ENCODE results near the gene PPY. TPM values are rescaled to one million over a fixed set of nuclear protein-coding genes. Genes with fewer than 3 reads are reported as not detected.

Gene PPY
- total RNA-seq, 2 donors from 2014 or later: 15.5 to 51.6 TPM

GRCh38 chr17:43984521-43984920 lies 42.2 kb upstream of the PPY start:
- Histone ChIP-seq H3K9me3 (no peaks in the 10 kb centered on the region), H3K4me3 (no peak overlapping the region), H3K4me1 (peaks cover 14% of the 10 kb centered on the region), H3K27me3 (peaks cover 0 to 6% of the 10 kb centered on the region in 2 donors), H3K27ac (no peak overlapping the region), H3K36me3 (replicated peaks in 1 of 2; ENCODE audit: insufficient read depth in 1 of 2, low read depth in 2 of 2) (no peaks in the 10 kb centered on the region)
- DNase-seq (no peak), ATAC-seq (no peak)
- TF ChIP-seq POLR2A (IDR thresholded peaks at IDR 0.05) (no peak), CTCF (IDR thresholded peaks at IDR 0.05) (no peak)
- intact Hi-C loops (cut with DNase I): no loop called here
- WGBS, 2 donors: 87 to 96% methylated on average over 6 to 8 of the region's 8 CpGs

- WGBS, 2 donors: 1 to 7% methylated on average over 2 to 77 of the region's 78 CpGs
- peak; percentile 67 for ATAC-seq
- H3K9me3 ChIP-seq: no peaks in the 10 kb centered on the region
- H3K27me3 ChIP-seq: peaks cover 0 to 6% of the 10 kb centered on the region in 2 donors
- no peak overlapping the region for H3K4me3 ChIP-seq
- H3K27ac ChIP-seq: no peak overlapping the region
- peaks cover 14% of the 10 kb centered on the region for H3K4me1 ChIP-seq
- intact Hi-C loops (cut with DNase I): no loop called here
- peak in 1 of 7 experiments; percentile 9 for TF ChIP-seq CTCF (IDR thresholded peaks at IDR 0.05)
- no peak for TF ChIP-seq POLR2A (IDR thresholded peaks at IDR 0.05)
- peak; percentile 20 to 55 (median 38) for DNase-seq
- no peaks in the 10 kb centered on the region for H3K36me3 ChIP-seq (replicated peaks in 1 of 2; ENCODE audit: insufficient read depth in 1 of 2, low read depth in 2 of 2)
Observed at GRCh38 chr17:43983515-43984411, 41.5 kb upstream of the PPY start.

GRCh38 chr17:43983196-43983514 lies 40.9 kb upstream of the PPY start:
- no peak for TF ChIP-seq CTCF (IDR thresholded peaks at IDR 0.05)
- TF ChIP-seq POLR2A (IDR thresholded peaks at IDR 0.05): no peak
- Histone ChIP-seq H3K27me3 (peaks cover 0 to 6% of the 10 kb centered on the region in 2 donors), H3K9me3 (no peaks in the 10 kb centered on the region), H3K4me1 (peaks cover 14% of the 10 kb centered on the region), H3K36me3 (replicated peaks in 1 of 2; ENCODE audit: insufficient read depth in 1 of 2, low read depth in 2 of 2) (no peaks in the 10 kb centered on the region), H3K4me3 (no peak overlapping the region), H3K27ac (no peak overlapping the region)
- 15 to 25% methylated on average over 5 of the region's 5 CpGs for WGBS, 2 donors
- intact Hi-C loops (cut with DNase I): no loop called here
- ATAC-seq: no peak
- no peak for DNase-seq

GRCh38 chr17:43982171-43982570 lies 39.9 kb upstream of the PPY start:
- H3K27ac ChIP-seq: no peak overlapping the region
- H3K36me3 ChIP-seq (replicated peaks in 1 of 2; ENCODE audit: insufficient read depth in 1 of 2, low read depth in 2 of 2): no peaks in the 10 kb centered on the region
- ATAC-seq: no peak
- H3K4me1 ChIP-seq: peaks cover 14% of the 10 kb centered on the region
- intact Hi-C loops (cut with DNase I): no loop called here
- DNase-seq: no peak
- no peaks in the 10 kb centered on the region for H3K9me3 ChIP-seq
- 79% methylated on average over 2 of the region's 2 CpGs for WGBS, 2 donors
- no peak overlapping the region for H3K4me3 ChIP-seq
- TF ChIP-seq POLR2A (IDR thresholded peaks at IDR 0.05): no peak
- no peak for TF ChIP-seq CTCF (IDR thresholded peaks at IDR 0.05)
- H3K27me3 ChIP-seq: peaks cover 0 to 6% of the 10 kb centered on the region in 2 donors

GRCh38 chr17:43979671-43980070 lies 37.4 kb upstream of the PPY start:
- no peaks in the 10 kb centered on the region for H3K36me3 ChIP-seq (replicated peaks in 1 of 2; ENCODE audit: insufficient read depth in 1 of 2, low read depth in 2 of 2)

More at GRCh38 chr17:43979671-43980070, 37.4 kb upstream of the PPY start:
- WGBS, 2 donors: 77% methylated on average over 4 of the region's 4 CpGs
- peaks cover 14% of the 10 kb centered on the region for H3K4me1 ChIP-seq
- intact Hi-C loops (cut with DNase I): no loop called here
- DNase-seq: no peak
- H3K27ac ChIP-seq: no peak overlapping the region
- TF ChIP-seq CTCF (IDR thresholded peaks at IDR 0.05) (no peak), POLR2A (IDR thresholded peaks at IDR 0.05) (no peak)
- H3K9me3 ChIP-seq: no peaks in the 10 kb centered on the region
- ATAC-seq: no peak
- H3K27me3 ChIP-seq: peaks cover 0 to 6% of the 10 kb centered on the region in 2 donors
- H3K4me3 ChIP-seq: no peak overlapping the region
